GM19328 (cell line): ENCODE data around the gene HHIPL1.
"Not testable (repeated sequence)": the region's sequence is repeated elsewhere in the genome, so short reads cannot be mapped to it uniquely, and the experiment has no call there.

Source experiments
- ATAC-seq: cut with Tn5 transposase; IDR thresholded peaks from one replicate; pipeline ENCODE4 v1.9.1; 2021; ENCODE audit warnings: mild to moderate bottlenecking, moderate library complexity; ENCODE audit not compliant: unreplicated experiment

The HHIPL1 gene

DNA sequence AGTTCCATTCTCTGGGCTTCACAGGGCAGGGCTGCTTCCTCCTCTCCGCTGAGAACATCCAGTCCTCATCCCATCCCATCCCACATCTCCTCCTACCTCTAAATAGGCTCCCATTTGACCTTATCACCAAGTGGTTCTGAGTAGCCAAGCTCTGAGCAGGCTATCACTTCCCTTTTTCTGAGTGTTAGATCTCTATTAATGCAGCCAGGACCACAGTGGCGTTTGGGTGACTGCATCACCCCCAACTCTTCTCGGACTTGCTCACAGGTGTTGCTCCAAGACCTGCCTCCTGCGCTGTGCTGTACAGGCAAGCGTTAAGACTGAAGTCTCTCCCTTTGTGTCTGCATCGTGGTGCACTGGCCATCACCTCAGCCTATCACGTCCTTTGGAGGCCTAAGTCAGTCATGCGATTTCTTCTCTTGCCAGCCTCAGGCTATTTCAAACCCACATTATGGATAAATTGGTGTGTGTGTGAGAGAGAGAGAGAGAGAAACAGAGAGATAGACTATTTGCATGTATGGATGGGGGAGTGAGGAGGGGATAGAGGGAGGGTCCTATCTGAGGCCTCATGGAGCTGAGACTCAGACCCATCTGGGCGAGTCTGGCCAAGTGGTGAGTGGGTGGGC lies 12.4 kb upstream of the HHIPL1 start:
- no peak for ATAC-seq

DNA sequence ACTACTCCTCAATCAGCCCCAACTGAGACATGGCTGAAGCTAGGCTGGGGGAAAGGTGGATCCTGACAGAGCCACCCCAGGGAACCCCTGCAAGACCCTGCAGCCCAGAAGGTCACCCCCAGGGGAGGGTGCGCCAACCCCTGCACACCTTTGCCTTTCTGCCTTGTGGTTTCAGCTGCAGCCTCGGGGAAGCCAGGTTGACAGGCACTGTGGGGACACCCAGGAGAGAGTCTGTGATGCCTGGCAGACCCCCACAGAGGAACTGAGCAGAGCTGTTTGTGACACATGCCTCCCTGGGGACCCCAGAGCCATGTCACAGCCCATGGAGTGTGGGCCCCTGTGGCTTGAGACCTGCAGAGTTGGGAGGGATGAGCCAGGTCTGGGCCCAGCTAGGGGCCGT lies 11.8 kb upstream of the HHIPL1 start:
- ATAC-seq, result no peak

DNA sequence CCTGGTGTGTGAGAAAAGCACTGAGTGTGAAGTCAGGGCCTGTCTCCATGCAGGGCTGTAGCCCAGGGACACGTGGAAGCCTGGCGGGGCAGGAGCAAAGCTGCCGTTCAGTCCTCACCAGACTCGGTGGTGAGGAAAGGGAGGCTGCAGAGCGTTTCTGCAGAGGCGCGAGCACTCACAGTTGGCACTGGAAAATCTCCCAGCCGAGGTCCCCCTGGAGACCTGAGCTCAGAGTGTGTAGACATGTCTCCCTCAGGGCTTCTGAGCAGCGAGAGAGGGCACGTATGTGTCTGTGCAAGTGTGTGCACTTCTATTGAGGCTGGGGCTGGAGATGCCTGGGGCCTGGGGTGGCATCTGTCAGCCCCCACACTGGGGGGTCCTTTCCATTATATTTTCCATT lies 11.0 kb upstream of the HHIPL1 start:
- no peak for ATAC-seq

DNA sequence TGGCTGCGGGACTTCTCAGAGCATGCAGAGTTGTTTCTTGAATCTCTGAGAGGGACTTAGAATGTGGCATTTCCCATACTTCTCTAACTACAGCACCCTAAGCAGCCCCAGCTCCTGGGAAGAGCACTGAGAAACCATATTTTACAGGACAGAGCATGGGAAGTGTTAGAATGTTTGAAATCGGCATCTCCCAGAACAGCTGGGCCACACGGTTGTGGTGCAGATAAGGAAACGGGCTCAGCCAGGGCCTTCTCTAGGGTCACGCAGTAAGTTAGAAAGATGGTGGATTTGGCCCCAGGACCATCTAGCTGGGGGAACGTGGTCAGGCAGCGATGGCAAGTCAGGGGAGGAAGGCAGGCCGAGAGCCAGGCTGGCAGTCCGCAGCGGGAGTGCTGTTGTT lies 10.5 kb upstream of the HHIPL1 start:
- no peak for ATAC-seq

DNA sequence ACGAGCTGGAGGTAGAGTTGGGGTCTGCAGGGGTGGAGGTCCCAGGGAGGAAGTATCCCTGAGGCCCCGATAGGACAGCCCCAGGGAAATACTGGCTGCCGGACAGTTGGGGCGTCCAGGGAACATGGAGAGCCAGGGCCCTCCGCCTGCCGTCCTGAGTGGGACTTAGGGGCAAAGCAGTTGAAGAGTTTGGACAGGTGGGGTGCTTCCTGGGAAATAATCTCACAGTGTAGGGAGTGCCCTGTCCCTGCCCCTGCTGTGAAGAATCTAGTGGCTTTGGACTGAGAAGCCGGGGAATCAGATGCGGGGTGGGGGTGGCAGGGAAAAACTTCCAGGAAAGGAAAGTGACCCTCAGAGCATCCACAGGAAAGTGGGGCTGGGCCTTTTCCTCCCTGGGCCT lies 9.8 kb upstream of the HHIPL1 start:
- no peak for ATAC-seq

DNA sequence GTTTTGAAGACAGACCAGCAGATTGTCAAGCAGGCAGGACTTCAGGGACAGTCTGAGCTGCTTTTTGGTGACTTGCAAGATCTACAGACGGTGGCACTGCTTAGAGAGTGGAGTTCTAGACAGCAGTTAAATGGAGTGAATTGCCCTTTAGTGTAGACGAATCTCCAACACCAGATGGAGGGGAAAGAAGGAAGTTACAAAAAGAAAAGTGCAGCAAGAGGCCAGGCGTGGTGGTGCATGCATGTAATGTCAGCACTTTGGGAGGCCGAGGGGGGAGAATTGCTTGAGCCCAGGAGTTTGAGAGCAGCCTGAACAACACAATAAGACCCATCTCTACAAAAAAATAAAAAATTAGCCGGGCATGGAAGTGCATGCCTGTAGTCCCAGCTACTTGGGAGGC lies 8.4 kb upstream of the HHIPL1 start:
- no peak for ATAC-seq

DNA sequence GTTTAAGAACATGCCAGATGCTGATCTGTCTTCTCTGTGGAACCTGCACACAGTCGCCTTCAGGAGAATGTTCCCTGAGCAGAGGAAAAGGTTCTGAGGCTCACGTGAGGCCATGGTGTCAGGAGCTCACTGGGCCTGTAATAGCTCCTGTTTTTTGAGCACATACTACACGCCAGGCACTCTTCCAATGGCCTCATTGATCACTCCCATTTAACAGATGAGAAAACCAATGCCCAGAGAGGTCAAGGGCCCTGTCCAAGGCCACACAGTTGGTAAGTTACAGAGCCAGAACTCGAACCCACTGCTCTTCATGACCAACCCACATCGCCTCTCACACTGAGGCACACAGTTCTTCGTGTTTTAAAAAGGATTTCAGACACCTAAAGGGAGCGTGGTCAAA lies 7.3 kb upstream of the HHIPL1 start:
- no peak for ATAC-seq

DNA sequence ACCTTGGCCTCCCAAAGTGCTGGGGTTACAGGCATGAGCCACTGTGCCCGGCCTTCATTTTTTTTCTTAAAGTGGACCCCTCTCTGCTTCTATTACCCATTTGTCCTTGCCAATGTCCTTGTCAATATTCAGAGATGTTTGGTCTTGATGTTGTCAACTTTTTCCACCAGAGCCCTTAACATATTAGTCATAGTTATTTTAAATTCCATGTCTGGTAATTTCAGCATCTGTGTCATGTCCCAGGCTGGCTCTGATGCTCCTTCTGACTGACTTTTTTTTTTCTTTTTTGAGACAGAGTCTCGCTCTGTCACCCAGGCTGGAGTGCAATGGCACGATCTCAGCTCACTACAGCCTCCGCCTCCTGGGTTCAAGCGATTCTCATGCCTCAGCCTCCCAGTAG lies 2.2 kb upstream of the HHIPL1 start:
- ATAC-seq, result not testable (repeated sequence)

DNA sequence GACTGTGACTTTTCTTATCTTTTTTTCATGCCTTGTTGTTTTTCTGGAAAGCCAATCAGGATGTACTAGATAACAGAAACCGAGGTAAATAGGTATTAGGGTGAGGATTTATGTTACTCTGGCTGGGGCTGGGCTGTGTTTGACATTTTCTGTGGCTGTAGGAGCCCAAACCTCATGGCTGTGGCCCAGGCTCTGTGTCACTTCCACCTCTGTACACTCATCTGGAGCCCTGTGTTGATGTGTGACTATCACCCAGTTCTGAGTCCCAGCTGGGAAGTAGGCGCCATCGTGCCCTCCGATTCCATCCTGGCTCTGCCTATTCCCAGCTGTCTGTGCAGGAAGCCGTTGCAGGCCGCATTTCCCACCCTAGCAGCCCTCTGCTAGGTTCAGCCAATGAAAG lies 1.6 kb upstream of the HHIPL1 start:
- no peak for ATAC-seq

DNA sequence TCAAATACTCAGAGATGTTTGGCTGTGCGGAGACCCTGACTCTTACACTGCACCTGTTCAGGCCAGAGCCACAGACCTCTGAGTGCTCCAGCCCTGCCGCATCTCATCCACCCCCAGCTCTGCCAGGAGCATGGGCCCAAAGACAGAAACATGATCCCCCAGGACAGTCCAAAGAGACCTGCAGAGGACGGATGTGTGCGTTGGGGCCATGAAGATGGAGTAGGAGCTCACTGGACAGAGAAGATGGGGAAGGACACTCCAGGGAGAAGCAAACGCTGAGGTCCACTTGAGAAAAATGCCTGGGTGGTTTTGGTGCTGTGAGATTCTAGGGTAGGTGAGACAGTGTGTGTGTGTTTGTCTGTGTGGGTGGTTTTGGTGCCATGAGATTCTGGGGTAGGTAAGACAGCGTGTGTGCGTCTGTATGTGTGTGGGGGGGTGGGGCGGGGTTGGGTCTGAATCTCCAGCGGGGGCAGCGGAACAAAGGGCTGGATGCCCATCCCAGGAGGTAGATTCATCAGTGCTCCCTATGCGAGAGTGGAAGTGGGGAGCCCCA lies 818 bp upstream of the HHIPL1 start:
- no peak for ATAC-seq

DNA sequence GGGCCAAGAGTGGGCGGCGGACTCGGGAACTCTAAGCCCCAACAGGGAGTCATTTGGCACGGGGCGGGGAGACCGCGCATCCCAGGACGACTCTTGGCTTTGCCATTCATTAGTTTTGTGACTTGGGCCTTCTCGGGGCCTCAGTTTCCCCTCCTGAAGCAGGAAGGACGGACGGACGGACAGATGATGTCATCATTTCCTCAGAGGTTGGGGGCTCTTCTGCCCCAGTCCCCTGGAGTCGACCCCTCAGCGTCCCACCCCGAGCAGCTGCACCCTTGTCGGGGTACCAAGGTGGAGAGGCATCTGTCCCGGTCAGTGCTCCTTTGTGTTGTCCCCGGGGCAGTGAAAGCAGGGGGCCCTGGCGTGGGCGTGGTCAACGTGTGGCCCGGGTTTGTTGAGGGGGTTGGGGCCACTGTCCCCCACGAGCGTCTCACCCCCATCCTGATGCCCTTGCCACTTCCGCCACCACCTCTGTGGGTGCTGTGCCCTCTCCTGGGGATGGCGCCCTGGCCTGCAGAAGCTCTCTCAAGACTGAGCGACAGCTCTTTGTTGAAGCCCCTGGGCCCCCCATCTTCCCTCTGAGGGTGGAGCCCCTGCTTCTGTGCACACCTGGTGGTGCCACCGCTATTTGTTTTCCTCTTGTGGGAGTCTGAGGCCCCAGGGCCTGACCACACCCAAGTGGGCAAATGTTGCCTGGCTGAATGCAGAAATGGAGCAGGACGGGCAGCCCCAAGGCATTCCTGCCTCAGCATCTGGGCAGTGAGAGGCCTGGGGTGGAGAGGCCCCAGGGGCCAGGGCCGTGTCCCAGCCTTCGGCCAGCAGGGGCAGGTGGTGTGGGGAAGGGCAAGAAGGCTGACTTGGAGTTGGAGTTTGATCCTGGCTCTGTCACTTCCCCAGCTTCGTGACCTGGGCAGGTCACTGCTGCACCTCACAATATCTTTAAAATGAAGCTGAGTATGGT lies 896 bp downstream of the HHIPL1 start:
- no peak for ATAC-seq

DNA sequence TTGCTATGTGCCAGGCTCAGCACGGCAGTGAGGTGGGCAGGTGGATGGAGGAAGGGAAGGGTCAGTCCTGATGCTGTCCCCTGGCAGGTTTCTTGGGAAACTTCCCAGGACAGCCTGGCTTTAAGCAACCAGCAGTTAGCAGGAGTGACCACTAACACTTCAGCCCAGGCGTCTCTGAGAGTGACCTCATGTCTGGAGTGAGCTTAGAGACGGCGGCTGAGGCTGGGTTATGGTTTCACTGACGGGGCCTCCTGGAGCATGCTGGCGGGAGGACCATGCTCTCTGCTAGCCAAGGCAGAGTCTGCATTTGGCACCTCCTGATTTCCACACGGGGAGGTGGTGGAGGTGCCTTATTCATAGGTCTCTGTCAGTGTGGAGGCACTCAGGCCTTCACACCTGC lies 2.5 kb downstream of the HHIPL1 start:
- ATAC-seq, result no peak

DNA sequence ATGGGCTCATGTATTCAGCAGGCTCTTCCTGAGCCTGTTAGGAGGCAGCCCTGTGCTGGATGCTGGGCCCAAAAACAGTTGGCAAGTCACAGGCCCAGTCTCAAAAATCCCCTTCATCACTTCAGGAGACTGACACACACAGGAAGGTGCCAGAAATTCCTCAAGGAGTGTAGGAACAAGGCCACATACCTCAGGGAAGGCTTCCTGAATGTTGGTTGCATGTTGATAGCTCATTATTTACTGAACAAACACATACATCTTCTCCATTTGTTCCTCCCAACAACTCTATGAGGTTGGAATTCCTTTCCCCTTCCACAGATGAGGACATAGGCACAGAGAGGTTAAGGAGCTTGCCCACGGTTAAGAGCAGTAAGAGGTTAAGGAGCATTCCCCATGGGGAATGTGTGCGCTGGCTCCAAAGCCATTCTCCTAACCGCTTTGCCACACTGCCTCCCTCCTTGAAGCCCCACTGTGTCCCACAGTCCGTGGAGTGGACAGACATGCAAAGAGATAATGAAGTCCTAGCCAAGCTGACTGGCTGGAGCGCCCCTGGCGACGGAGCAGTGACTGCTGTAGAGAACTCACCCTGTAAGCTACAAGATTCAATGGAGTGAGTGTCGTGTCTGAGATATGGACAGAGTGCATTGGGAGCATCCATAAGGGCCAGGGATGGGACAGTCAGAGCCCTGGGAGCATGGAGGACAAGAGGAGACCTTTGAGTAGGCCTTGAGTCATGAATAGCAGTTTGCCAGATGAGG lies 3.3 kb downstream of the HHIPL1 start:
- ATAC-seq, result no peak

DNA sequence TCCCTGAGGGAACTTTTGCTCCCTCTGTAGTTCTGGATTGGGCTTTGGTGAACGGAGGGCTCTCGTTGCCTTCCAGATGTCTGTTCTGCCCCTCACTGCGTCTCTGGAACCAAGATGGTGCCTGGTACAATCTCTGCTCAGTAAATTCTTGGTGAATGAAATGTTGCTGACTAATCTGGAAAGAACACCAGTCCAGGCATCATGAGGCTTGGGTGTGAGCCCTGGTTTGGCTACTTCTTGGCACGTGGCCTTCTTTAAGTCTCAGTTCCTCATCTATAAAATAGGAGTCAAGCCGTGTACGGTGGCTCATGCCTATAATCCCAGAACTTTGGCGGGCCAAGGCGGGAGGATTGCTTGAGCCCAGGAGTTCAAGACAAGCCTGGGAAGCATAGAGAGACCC lies 4.3 kb downstream of the HHIPL1 start:
- no peak for ATAC-seq

DNA sequence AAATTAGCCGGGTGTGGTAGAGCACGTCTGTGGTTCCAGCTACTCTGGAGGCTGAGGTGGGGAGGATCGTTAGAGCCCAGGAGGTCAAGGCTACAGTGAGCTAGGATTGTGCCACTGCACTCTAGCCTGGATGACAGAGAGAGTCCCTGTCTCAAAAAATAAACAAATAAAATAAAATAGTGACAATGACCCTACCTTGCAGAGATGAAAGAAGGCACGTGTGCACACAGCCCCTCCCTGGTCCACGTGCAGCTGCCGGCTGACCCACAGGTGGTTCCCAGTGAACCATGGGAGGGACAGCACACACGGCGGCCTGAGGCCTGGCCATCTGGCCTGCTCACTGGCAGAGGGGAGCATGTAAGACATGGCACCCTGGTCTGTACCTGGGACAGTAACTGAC lies 4.7 kb downstream of the HHIPL1 start:
- no peak for ATAC-seq

DNA sequence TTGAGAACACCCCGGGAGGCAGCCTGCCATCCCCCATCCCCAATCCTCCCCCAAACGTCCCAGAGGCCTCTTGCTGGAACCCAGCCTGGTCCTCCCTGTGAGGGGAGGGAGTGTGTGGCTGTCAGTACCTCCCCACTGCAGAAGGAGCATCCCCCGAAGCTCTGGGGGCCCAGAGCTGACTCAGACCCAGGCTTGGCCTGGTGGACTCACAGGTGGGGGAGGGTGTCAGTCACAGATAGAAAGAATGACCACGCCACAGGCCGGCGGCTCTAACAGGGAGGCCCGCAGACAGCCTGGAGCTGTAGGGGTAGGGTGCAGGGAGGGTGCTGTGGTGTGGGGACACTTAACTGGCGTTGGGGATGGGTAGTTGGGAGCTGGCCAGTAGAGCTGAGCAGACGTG lies 5.3 kb downstream of the HHIPL1 start:
- no peak for ATAC-seq

DNA sequence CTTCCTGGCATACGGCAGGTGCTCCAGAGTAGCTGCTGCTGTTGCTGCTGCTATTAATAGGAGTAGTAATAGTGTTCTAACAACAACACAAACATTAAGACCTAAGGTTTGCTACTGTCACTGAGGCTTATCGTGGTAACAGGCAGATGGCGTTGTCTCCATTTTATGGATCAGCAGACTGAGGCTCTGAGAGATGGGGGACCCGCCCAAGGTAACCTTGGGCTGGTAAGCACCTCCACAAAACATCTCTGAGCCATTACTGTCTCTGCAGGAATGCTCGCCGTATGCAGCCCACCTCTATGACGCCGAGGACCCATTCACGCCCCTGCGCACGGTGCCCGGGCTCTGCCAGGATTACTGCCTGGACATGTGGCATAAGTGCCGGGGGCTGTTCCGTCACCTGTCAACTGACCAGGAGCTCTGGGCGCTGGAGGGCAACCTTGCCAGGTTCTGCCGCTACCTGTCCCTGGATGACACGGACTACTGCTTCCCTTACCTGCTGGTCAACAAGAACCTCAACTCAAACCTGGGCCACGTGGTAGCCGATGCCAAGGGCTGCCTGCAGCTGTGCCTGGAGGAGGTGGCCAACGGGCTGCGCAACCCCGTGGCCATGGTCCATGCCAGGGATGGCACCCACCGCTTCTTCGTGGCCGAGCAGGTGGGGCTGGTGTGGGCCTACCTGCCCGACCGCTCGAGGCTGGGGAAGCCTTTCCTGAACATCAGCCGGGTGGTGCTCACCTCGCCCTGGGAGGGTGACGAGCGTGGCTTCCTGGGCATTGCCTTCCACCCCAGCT lies 7.2 kb downstream of the HHIPL1 start:
- ATAC-seq, result no peak

DNA sequence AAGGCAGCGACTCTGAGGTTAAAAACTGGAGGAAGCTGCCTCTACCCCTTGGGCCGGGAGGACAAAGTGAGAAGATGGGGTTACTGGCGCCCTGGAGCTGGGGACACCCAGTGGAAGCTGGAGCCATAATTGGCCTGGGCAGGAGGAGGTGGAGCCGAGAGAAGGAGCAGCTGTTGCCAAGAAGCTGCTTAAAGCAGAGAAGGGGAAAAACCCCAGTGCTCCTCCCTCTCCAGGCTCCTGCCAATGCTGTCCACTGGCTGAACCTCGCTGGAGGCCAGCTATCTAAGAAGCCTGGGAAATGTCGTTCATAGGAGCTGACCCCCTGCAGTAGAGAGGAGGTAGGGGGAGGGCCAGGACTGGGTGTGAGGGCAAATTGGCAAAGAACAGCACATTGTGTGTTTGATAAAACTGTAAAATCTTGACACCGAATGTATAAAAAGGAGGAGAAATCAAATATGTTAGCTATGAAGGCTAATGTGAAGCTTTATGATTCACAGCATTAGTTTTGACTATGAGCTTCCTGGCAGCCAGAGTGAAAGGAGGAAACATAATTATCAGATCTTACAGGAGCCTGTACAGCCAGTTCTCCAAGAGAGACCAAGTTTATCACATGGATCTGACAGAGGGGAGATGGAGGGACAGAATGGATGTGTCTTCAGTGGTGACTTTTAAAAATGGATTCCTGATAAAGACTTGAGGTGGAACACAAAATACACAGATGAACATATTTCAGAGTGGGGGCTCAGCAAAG lies 9.5 kb downstream of the HHIPL1 start:
- no peak for ATAC-seq

DNA sequence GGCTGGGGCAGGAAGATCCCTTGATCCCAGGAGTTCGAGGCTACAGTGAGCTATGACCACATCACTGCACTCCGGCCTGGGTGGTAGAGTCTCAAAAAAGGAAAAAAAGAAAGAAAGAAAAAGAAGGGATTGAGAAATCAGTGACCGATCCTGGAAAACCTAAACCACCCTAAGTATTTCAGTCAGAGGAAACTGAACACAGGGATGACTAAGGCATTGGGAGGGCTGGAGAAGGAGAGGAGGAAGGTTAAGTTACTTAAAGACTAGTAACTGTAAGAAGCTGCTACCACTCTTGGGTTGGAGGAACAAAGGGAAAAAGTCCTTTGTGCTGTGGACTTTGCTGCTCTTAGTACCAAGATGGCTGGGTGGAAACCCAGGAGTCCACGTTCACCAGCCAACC lies 10.6 kb downstream of the HHIPL1 start:
- ATAC-seq, result no peak

DNA sequence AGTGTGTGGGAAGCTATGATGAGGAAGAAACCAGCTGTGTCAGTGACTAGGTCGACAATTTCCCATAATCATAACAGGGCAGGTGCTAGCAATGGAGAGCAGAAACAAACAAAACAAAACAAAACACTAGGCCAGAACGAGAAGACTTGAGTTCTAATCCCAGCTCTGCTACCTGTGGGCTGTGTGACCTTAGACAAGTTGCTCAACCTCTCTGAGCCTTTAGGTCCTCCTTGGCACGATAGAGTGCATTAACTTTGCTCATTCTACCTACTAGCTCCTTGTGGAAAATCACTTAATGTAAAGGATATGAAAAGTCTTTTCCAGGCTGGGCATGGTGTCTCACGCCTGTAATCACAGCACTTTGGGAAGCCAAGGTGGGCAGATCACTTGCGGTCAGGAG lies 11.2 kb downstream of the HHIPL1 start:
- no peak for ATAC-seq
